HUES6 (cell line): ENCODE results near the gene BSND.

Experiments used
- H3K27ac ChIP-seq: 2 replicates; pipeline ENCODE4 v1.7.0; 2013; ENCODE audit warnings: low read depth, mild to moderate bottlenecking, low read length, inconsistent platforms
- H3K27me3 ChIP-seq: 2 replicates; pipeline ENCODE4 v1.6.1; 2013; ENCODE audit warnings: low read length; ENCODE audit not compliant: control insufficient read depth, insufficient read depth
- H3K36me3 ChIP-seq: 2 replicates; pipeline ENCODE4 v1.6.1; 2013; ENCODE audit warnings: low read length; ENCODE audit not compliant: control insufficient read depth, insufficient read depth
- H3K4me1 ChIP-seq: 2 replicates; pipeline ENCODE4 v1.6.1; 2013; ENCODE audit warnings: low read length; ENCODE audit not compliant: control insufficient read depth, insufficient read depth
- H3K4me3 ChIP-seq: 2 replicates; pipeline ENCODE4 v1.5.1; 2013; ENCODE audit warnings: low read depth, low read length
- H3K9ac ChIP-seq: one replicate; pipeline ENCODE4 v1.6.1; 2013; ENCODE audit warnings: mild to moderate bottlenecking, low read length
- H3K9me3 ChIP-seq: 2 replicates; pipeline ENCODE4 v1.6.1; 2013; ENCODE audit warnings: low read depth, low read length; ENCODE audit not compliant: control insufficient read depth, insufficient read depth

Gene BSND

DNA sequence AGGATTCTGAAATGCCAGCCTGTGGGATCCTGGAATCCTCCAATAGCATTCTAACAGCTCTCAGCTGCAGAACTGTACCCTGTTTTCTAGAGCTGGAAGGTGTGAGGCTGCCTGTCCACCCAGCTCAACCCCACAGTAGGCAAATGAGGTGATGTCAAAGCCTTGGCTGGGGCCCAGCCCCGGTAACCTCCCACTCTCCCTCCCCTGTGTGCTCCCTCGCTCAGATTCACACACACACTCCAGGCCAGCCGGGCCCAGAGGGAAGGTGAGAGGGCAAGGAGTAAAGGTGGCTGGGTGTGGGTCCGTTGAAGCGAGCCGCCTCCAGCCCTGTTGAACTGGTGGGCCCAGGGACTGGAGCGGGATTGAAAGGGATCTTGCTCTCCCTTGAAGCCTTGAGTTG lies at the start of gene BSND:
BSND (plus strand) TSS at position 257 of the 400 bp plus-strand sequence. CDS start 254 bp downstream, outside the sequence.
- H3K27me3 ChIP-seq, result peaks cover 70% of the 10 kb centered on the region
- no peak within 1 kb of the TSS for H3K27ac ChIP-seq
- H3K36me3 ChIP-seq, result no peaks in the 10 kb centered on the region
- H3K4me3 ChIP-seq, result no peak within 1 kb of the TSS
- no peaks in the 10 kb centered on the region for H3K9me3 ChIP-seq
- H3K9ac ChIP-seq, result no peak within 1 kb of the TSS
- peaks cover 39% of the 10 kb centered on the region for H3K4me1 ChIP-seq

DNA sequence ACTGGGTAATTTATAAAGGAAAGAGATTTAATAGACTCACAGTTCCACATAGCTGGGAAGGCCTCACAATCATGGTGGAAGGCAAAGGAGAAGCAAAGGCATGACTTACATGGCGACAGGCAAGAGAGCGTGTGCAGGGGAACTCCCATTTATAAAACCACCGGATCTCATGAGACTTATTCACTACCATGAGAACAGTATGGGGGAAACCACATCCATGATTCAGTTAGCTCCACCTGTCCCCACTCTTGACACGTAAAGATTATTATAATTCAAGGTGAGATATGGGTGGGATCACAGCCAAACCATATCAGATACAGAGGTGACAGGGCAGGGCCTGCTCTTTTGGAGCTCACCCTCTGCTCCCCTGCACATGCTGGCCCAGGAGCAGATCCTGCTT lies 49.7 kb upstream of the BSND start:
- Histone ChIP-seq H3K36me3 (no peaks in the 10 kb centered on the region), H3K27ac (no peak overlapping the region), H3K9ac (no peak overlapping the region), H3K27me3 (no peaks in the 10 kb centered on the region), H3K4me3 (no peak overlapping the region), H3K4me1 (peaks cover 10% of the 10 kb centered on the region), H3K9me3 (peaks cover 8% of the 10 kb centered on the region; the same call in 1 of the 2 replicates)

DNA sequence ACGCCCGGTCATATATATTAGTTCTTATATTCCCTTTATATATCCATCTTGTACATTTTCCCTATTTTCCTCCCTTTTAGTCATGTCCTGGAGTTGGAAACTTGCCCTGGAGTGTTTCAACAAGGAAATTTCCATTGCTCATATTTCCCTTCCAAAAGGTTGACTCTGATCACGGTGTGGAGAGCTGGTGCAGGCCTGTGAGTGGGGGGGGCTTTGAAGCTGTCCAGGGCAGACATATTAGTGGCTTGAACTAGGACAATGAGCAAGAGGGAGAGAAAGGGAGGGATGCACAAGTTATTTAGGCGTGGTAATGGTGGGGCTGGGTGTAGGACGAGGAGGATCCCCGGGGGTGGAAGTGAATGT lies 48.7 kb upstream of the BSND start:
- Histone ChIP-seq H3K27me3 (no peaks in the 10 kb centered on the region), H3K9ac (peak overlapping the region; percentile 66), H3K4me1 (peaks cover 10% of the 10 kb centered on the region), H3K9me3 (peaks cover 14% of the 10 kb centered on the region), H3K27ac (no peak overlapping the region), H3K36me3 (peaks cover 3% of the 10 kb centered on the region; the same call in 1 of the 2 replicates), H3K4me3 (0 out of 2 replicates have a peak overlapping the region, but pooled peaks have one; percentile 41)

DNA sequence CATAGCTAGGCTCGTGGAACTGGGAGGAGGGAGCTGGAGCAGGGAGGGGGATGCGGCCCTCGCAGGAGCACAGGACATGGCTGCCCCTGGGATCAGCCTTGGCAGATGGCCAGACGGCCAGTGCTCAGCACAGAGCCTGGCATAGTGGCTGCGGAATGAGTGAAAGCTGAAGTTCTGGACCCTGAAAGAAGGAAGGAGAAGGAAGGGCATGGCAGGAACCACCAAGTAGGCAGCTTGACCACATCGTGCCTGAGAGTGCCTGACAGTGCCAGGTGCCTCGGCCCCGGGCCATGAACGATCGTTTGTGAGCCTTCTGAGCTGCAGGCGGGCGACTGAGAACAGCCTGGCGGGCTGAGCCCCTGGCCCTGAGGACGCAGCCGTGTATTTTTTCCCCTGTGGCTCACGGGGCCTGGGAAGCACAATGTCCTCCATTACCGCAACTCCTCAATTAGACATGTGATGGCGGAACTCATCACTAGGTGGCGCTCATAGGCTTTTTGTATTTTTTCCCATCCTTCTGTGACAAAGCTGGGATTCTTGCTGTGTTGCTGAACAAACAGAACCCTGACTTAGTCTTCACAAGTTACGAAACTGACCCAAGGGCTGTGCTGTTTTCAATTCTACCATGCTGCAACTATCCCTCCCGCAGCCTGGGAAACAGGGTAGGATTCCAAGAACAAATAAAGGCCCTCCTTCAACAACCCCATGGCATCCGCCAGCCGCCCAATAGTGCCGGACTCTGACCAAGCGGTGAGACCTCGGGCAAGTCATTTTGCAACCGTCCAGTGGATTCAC lies 48.2 kb upstream of the BSND start:
- Histone ChIP-seq H3K4me3 (peak overlapping the region; percentile 41; the same call in 1 of the 2 replicates), H3K9ac (peak overlapping the region; percentile 66), H3K27ac (no peak overlapping the region; the same call in 1 of the 2 replicates), H3K4me1 (peaks cover 10% of the 10 kb centered on the region), H3K36me3 (peaks cover 3% of the 10 kb centered on the region; the same call in 1 of the 2 replicates), H3K9me3 (peaks cover 14% of the 10 kb centered on the region), H3K27me3 (no peaks in the 10 kb centered on the region)

DNA sequence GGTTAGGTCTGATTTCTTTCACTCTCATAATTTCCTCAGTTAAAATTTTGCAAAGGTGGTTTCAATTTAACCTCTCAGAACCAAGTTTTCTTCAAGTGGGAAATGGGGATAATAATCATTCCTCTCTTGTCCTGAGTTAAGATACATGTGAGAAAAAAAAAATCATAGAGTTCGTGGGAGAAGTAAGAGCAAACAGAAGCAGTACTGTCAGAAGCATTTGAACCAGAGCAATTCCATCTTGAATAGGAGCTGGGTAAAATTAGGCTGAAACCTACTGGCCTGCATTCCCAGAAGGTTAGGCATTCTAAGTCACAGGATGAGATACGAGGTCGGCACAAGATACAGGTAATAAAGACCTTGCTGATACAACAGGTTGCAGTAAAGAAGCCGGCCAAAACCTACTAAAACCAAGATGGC lies 46.9 kb upstream of the BSND start:
- H3K9ac ChIP-seq, result no peak overlapping the region
- H3K36me3 ChIP-seq, result peaks cover 3% of the 10 kb centered on the region; the same call in 1 of the 2 replicates
- H3K4me3 ChIP-seq, result no peak overlapping the region
- H3K4me1 ChIP-seq, result peaks cover 10% of the 10 kb centered on the region
- H3K9me3 ChIP-seq, result peaks cover 18% of the 10 kb centered on the region
- H3K27ac ChIP-seq, result no peak overlapping the region
- no peaks in the 10 kb centered on the region for H3K27me3 ChIP-seq

DNA sequence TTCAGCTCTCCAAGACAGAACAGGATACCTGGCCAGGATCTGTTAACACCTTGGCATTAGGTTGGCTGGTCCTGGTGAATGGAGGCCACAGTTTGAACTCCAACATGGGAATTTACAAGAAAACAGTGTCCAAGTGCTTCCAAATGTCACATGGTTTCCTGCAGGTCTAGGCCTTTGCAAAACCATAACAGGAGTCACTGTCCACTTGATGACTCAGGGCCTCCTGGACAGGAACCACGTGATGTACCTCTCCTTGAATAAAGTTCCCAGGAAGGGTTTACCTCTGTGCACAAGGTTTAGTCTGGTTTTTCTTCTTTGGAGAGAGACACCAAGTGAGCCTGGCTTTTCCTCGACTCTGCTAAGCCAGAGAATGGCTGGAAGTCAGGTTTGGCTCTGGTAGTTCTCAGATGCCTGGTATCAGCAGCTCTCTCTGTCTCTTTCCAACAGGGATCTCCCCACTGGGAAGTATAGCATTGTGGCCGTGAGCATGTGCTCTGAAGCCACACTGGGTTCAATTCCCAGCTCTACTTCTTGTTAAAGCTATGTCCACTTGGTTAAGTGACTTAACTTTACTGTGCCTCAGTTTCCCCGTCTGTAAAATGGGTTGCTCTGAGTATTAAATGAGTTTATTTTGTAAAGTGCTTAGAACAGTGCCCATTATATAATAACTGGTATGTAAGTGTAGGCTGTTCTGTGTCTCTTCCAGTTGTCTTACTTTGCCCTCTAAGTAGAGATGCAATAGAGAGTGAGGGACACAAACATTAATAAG lies 45.6 kb upstream of the BSND start:
- Histone ChIP-seq H3K27ac (no peak overlapping the region), H3K4me3 (no peak overlapping the region), H3K27me3 (no peaks in the 10 kb centered on the region), H3K36me3 (peaks cover 3% of the 10 kb centered on the region; the same call in 1 of the 2 replicates), H3K4me1 (peaks cover 10% of the 10 kb centered on the region), H3K9me3 (peaks cover 29% of the 10 kb centered on the region), H3K9ac (no peak overlapping the region)

DNA sequence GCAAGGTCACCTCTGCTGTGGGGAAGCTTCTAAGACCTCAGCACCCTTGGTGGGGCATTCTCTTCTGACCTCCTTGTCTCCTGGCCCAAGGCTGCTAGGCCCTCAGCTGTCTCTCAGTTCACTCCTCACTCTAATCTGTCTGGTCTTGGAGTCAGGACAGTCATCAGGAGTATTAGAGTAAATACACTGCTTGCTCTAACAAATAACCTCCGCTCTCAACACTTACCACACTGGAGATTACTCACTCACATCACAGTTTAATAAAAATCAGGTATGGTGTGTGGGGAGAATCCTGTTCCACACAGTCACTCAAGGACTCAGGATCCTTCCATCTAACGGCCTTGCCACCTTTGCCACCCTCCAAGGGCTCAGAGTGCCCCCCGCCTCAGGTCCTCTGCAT lies 44.9 kb upstream of the BSND start:
- H3K36me3 ChIP-seq, result peaks cover 3% of the 10 kb centered on the region; the same call in 1 of the 2 replicates
- H3K4me1 ChIP-seq, result peaks cover 10% of the 10 kb centered on the region
- H3K4me3 ChIP-seq, result no peak overlapping the region
- H3K27ac ChIP-seq, result no peak overlapping the region
- peaks cover 36% of the 10 kb centered on the region for H3K9me3 ChIP-seq
- H3K9ac ChIP-seq, result no peak overlapping the region
- H3K27me3 ChIP-seq, result no peaks in the 10 kb centered on the region

DNA sequence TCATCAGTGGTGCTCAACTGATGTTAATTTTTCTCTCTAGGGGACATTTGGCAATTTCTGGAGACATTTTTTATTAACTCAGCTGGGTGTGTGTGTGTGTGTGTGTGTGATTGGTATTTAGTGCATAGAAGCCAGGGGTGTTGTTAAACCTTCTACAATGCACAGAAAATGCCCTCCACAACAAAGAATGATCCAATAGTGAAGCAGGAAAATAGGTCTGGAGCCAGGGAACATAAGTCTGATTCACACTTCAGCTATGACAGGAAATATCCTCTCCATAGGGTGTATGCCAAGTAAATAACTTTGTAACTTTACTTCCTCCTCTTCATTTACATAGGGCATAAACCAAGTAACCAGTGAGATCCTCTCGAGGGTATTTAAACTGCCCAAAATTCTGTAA lies 43.4 kb upstream of the BSND start:
- H3K27me3 ChIP-seq, result no peaks in the 10 kb centered on the region
- H3K9ac ChIP-seq, result no peak overlapping the region
- no peak overlapping the region for H3K4me3 ChIP-seq
- H3K27ac ChIP-seq, result no peak overlapping the region
- peaks cover 47% of the 10 kb centered on the region for H3K9me3 ChIP-seq
- H3K4me1 ChIP-seq, result peaks cover 6% of the 10 kb centered on the region
- H3K36me3 ChIP-seq, result peaks cover 3% of the 10 kb centered on the region; the same call in 1 of the 2 replicates

DNA sequence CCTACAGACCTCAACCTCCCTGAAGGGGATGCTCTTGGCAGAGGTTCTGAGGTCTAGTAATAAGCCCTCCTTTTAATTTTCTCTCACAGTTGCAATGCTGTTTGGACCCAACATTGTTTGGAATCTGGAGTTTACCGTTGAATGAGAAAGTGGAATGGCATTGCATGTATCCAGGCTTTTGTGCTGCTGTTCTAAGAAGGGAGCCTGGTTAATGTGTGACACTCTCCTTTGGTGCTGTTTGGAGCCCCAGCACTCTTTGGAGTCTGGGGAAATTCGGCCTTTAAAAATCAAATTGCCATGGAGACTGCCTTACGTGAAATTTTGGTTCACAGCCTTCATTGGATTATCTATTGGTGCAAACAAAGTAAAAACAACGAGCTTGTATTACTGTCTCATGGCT lies 42.0 kb upstream of the BSND start:
- peaks cover 50% of the 10 kb centered on the region for H3K9me3 ChIP-seq
- no peak overlapping the region for H3K27ac ChIP-seq
- peaks cover 4% of the 10 kb centered on the region for H3K4me1 ChIP-seq

DNA sequence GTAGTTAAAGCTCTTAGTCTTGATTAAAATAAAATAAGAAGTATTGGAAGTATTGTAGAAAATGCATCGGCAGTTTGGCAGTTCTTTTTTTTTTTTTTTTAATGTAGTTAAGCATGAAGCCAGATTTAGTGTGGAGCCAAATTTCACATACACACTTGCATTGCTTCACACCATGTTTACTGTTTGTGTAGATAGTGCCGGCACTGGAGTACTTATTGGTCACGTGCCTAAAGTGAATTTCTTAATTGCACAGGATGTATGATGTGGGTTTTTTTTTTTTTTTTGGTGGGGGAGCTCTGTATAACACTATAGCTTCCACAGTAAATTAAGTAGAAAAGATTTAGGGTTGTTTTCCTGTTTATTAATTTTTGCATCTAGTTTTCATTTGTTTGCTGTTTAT lies 39.5 kb upstream of the BSND start:
- H3K9ac ChIP-seq, result no peak overlapping the region
- no peak overlapping the region for H3K4me3 ChIP-seq
- H3K9me3 ChIP-seq, result peaks cover 42% of the 10 kb centered on the region
- H3K27me3 ChIP-seq, result no peaks in the 10 kb centered on the region
- H3K27ac ChIP-seq, result no peak overlapping the region
- H3K36me3 ChIP-seq, result peaks cover 3% of the 10 kb centered on the region; the same call in 1 of the 2 replicates
- peaks cover 22% of the 10 kb centered on the region for H3K4me1 ChIP-seq

More for the DNA sequence above, 42.0 kb upstream of the BSND start:
- H3K9ac ChIP-seq, result no peak overlapping the region
- H3K36me3 ChIP-seq, result peaks cover 3% of the 10 kb centered on the region; the same call in 1 of the 2 replicates
- no peak overlapping the region for H3K4me3 ChIP-seq
- H3K27me3 ChIP-seq, result no peaks in the 10 kb centered on the region
